Activated B cell treated with CpG ODN at 0.5 μM for 24 hours (primary cell): Measurements from ENCODE around the gene PARP6. TPM values are rescaled to one million over a fixed set of nuclear protein-coding genes. Genes with fewer than 3 reads are reported as not detected.

ENCODE experiments used
- ATAC-seq: fragments of 200-7000 bp; cut with Tn5 transposase; one replicate; pipeline ENCODE4 v1.10.0; 2021; ENCODE audit warnings: low read depth, mild to moderate bottlenecking, moderate library complexity
- CTCF ChIA-PET: fragments of 350-600 bp; sonication (Branson Sonifier 250); formaldehyde crosslinking; loops from one replicate; lab custom pipeline; 2021; ENCODE audit warnings: antibody characterized with exemption; lab: Charles Lee
- POLR2A ChIA-PET: fragments of 350-600 bp; sonication (Branson Sonifier 250); formaldehyde crosslinking; loops from one replicate; lab custom pipeline; 2021; ENCODE audit warnings: antibody characterized with exemption; lab: Charles Lee
- DNase-seq: peaks from one replicate; pipeline ENCODE4 v3.0.0; 2022
- H3K27ac Mint-ChIP-seq: one replicate; pipeline ENCODE4 v1.8.0; 2020; ENCODE audit warnings: mixed read lengths
- H3K27me3 Mint-ChIP-seq: one replicate; pipeline ENCODE4 v1.8.0; 2021; ENCODE audit warnings: mixed read lengths
- H3K36me3 Mint-ChIP-seq: one replicate; pipeline ENCODE4 v1.8.0; 2021; ENCODE audit warnings: low read depth, mixed read lengths
- H3K4me1 Mint-ChIP-seq: one replicate; pipeline ENCODE4 v1.8.0; 2021; ENCODE audit warnings: mixed read lengths
- H3K4me3 Mint-ChIP-seq: one replicate; pipeline ENCODE4 v1.8.0; 2020; ENCODE audit warnings: mild to moderate bottlenecking, mixed read lengths
- H3K9me3 Mint-ChIP-seq: one replicate; pipeline ENCODE4 v1.8.0; 2020; ENCODE audit warnings: mixed read lengths
- intact Hi-C: fragments of 100-400 bp; cut with micrococcal nuclease; formaldehyde crosslinking; loops from one replicate; pipeline ENCODE4 v1.15.1; 2024
- total RNA-seq: library from RNA; stranded (reverse); gene quantifications from 2 replicates; pipeline ENCODE4 v1.2.3, GENCODE V29; 2022
- TF ChIP-seq, protein P1 (sequence below): fragments of 200-600 bp; IDR thresholded peaks from one replicate; pipeline ENCODE4 v1.8.0; 2022; ENCODE audit warnings: antibody characterized with exemption, mild to moderate bottlenecking

PARP6 gene
- total RNA-seq, 1 donor from 2014 or later: 81.4 TPM

DNA sequence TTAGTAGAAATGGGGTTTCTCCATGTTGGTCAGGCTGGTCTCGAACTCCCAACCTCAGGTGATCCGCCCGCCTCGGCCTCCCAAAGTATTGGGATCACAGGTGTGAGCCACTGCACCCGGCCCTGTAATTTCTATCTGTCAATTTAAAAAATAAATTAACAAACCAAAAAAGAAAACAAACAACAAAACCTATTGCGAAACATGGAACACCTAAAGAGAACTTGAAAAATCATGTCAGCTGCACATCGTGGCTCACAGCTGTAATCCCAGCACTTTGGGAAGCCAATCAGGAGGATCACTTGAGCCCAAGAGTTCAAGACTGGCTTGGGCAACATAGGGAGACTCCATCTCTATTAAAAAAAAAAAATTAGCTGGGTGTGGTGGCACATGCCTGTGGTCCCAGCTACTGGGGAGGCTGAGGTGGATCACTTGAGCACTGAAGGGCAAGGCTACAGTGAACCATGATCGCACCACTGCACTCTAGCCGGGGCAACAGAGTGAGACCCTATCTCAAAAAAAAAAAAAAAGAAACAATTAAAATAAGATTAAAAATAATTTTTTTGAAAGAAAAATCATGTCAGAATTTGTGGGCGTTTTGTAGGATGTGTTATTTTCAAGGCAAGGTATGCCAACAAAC is 19.6 kb downstream of the PARP6 start:
- Mint-ChIP-seq H3K4me1 (no peaks in the 10 kb centered on the region), H3K36me3 (peaks cover 93% of the 10 kb centered on the region), H3K9me3 (no peaks in the 10 kb centered on the region), H3K4me3 (no peak overlapping the region), H3K27ac (no peak overlapping the region), H3K27me3 (no peaks in the 10 kb centered on the region)
- TF ChIP-seq, protein P1, sequence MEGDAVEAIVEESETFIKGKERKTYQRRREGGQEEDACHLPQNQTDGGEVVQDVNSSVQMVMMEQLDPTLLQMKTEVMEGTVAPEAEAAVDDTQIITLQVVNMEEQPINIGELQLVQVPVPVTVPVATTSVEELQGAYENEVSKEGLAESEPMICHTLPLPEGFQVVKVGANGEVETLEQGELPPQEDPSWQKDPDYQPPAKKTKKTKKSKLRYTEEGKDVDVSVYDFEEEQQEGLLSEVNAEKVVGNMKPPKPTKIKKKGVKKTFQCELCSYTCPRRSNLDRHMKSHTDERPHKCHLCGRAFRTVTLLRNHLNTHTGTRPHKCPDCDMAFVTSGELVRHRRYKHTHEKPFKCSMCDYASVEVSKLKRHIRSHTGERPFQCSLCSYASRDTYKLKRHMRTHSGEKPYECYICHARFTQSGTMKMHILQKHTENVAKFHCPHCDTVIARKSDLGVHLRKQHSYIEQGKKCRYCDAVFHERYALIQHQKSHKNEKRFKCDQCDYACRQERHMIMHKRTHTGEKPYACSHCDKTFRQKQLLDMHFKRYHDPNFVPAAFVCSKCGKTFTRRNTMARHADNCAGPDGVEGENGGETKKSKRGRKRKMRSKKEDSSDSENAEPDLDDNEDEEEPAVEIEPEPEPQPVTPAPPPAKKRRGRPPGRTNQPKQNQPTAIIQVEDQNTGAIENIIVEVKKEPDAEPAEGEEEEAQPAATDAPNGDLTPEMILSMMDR: no peak
- no peak for ATAC-seq
- DNase-seq: no peak
- ChIA-PET POLR2A (no interaction called here), CTCF (no interaction called here)
- intact Hi-C loops: no loop called here

DNA sequence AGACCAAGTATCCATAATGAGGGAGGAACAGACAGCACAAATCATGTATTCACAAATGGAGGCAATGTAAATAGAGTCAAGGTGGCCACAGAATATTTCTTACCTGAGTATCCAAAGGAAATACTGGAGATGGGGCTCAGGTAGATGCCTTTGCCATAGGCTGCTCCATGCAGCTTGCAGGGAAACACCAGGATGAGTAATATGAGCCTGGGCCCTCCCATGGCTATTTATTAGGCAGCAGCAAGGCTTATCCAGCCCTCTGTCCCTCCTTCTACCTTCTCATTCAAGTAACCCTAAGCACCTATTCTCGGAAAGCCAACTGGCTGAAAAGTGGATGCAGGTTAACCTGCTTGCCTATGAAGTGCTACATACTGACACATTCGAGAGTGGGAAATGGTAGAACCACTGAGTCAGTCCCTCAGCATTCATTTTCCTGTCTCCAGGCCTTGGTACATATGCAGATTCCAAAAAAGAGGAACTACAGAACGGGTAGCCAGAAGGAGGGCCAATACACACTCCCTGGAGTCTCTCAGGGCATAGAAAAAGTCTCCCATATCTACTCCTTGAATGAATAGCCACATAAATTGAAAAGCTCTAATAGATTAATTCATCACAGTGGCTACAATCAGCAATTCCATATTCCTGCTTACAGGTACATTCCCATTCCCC is 23.1 kb downstream of the PARP6 start:
- Mint-ChIP-seq H3K4me3 (no peak overlapping the region), H3K9me3 (no peaks in the 10 kb centered on the region), H3K36me3 (peaks cover 81% of the 10 kb centered on the region), H3K4me1 (no peaks in the 10 kb centered on the region), H3K27ac (no peak overlapping the region), H3K27me3 (no peaks in the 10 kb centered on the region)
- ChIA-PET POLR2A (no interaction called here), CTCF (no interaction called here)
- ATAC-seq (no peak), DNase-seq (no peak)
- TF ChIP-seq, protein P1: no peak
- intact Hi-C loops: no loop called here

DNA sequence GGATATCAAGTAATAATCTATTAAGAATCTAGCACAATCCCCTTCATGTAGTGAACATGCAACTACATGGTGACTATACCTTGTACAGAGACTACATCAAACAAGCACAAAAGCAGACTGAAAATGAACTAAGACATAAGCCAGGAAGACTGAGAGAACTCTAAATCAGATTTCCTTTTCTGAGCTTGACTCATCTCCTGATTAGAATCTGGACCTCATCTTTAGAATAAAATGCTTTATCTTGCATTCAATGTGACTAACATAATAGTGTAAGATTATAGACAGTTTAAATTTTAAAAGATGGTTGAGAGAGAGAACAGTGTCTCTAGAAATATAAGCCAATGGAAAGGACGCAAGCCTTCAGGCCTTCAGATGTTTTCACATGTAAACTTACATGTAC is 23.8 kb downstream of the PARP6 start:
- intact Hi-C loops: no loop called here
- Mint-ChIP-seq H3K36me3 (peaks cover 82% of the 10 kb centered on the region), H3K27ac (no peak overlapping the region), H3K9me3 (no peaks in the 10 kb centered on the region), H3K27me3 (no peaks in the 10 kb centered on the region), H3K4me1 (no peaks in the 10 kb centered on the region), H3K4me3 (no peak overlapping the region)
- CTCF ChIA-PET: no interaction called here
- TF ChIP-seq, protein P1: no peak
- DNase-seq (no peak), ATAC-seq (no peak)
- POLR2A ChIA-PET: no interaction called here

DNA sequence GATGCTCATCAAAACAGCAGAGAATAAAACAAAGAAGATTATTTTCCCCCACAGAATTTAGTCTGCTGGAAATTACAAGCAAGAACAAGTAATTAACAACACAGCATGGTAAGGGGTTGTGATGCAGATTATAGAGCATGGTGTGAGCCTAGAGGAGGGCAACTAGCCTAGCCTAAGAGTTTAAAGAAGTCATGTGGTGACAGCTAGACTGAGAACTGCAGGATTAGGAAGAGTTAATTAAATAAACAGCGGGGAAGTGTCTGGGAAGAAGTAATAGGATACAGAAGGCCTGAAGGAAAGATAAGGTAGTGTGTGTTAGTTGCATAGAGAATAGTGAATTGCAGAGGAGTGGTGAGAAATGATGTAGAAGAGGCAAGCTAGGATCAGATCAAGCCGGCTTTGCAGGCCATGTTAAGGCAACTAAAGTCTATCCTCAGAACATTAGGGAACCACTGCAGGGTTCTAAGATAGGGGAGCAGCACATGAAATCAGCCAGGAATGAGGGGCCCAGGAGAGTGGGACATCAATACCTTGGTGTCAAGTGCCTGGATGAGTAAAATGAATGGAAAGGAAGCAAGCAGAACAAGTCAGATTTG is 29.5 kb downstream of the PARP6 start:
- DNase-seq: no peak
- Mint-ChIP-seq H3K36me3 (peaks cover 65% of the 10 kb centered on the region), H3K4me1 (no peaks in the 10 kb centered on the region), H3K4me3 (no peak overlapping the region), H3K27ac (no peak overlapping the region), H3K27me3 (no peaks in the 10 kb centered on the region), H3K9me3 (no peaks in the 10 kb centered on the region)
- ChIA-PET CTCF (no interaction called here), POLR2A (no interaction called here)
- ATAC-seq: no peak
- intact Hi-C loops: no loop called here
- TF ChIP-seq, protein P1: no peak

DNA sequence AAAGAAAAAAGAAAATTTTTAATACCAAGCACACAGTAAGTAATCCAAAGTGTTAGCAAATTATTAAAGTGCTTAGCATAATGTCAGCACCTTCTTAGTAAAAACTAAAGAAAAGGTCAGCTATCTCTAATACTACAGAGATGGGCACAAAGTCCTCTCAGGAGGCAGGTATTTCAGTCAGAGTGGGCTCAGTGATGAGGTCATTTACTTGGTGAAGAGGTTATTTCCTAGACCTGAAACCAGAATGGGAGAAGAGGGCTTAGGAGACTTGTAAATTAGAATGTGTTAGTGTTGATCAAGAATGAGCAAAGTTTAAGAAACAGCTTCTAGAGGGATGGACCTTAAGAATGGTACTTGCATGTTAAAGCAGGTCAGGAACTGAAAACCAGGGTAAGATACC is 32.7 kb downstream of the PARP6 start:
- peaks cover 3% of the 10 kb centered on the region for H3K4me1 Mint-ChIP-seq
- H3K4me3 Mint-ChIP-seq: no peak overlapping the region
- TF ChIP-seq, protein P1: no peak
- intact Hi-C loops: no loop called here
- H3K27me3 Mint-ChIP-seq: no peaks in the 10 kb centered on the region
- ChIA-PET CTCF (interaction anchor here (0.9 to 1.7 kb wide), 3 partner anchors 12 to 40 kb away, joined by 3 to 11 read pairs (median 5); no protein-coding TSS in a partner anchor), POLR2A (interaction anchor here (1.9 to 3.3 kb wide), 2 partner anchors 10 to 12 kb away, joined by 12 read pairs; partner anchors contain the start of gene PKM)
- ATAC-seq: no peak
- DNase-seq: no peak
- no peaks in the 10 kb centered on the region for H3K9me3 Mint-ChIP-seq
- peak overlapping the region; percentile 1 for H3K27ac Mint-ChIP-seq
- H3K36me3 Mint-ChIP-seq: peaks cover 47% of the 10 kb centered on the region
